ENCODE measurements around the gene ZNF516. TPM values are rescaled to one million over a fixed set of nuclear protein-coding genes. Genes with fewer than 3 reads are reported as not detected.

ZNF516 gene
- total and polyA plus RNA-seq, 2 of the 4 experiments (the other 2 are of a cell fraction): 7.9 to 16.9 TPM

- H4K20me1 ChIP-seq (ENCODE audit: insufficient read depth, low read length): peaks cover 22% of the 10 kb centered on the region
- dilution Hi-C loops (cut with HindIII; ENCODE audit: low sequenced_read_pairs, unreplicated experiment): no loop called here
- H3K18ac ChIP-seq (ENCODE audit: low read depth, low read length): no peak overlapping the region
- DNase-seq (no peak), ATAC-seq (ENCODE audit: low read depth) (no peak)
- H3K27me3 ChIP-seq (ENCODE audit: control insufficient read depth, insufficient read depth, low read length): no peaks in the 10 kb centered on the region
- H3K4ac ChIP-seq (ENCODE audit: low read depth, low read length): no peak overlapping the region
- H2AK9ac ChIP-seq (replicated peaks; ENCODE audit: low read depth, low read length, poor library complexity): no peak overlapping the region
- ChIA-PET POLR2A (ENCODE audit: unreplicated experiment) (no interaction called here), CTCF (no interaction called here)
- no peak overlapping the region for H3K23ac ChIP-seq (ENCODE audit: low read depth, low read length)
- no peak overlapping the region for H2AFZ ChIP-seq (replicated peaks; ENCODE audit: low read length, poor library complexity)
- H3K9me1 ChIP-seq (ENCODE audit: insufficient read depth, low read length): peaks cover 21% of the 10 kb centered on the region
- H3K79me1 ChIP-seq (ENCODE audit: low read depth in 1 of 2, low read length in 2 of 2): peaks cover 15 to 64% of the 10 kb centered on the region in 2 experiments
- H2BK20ac ChIP-seq (ENCODE audit: low read depth, low read length): no peak overlapping the region
- H4K91ac ChIP-seq (ENCODE audit: insufficient read depth, low read depth, low read length): no peak overlapping the region
- intact Hi-C loops (cut with micrococcal nuclease): no loop called here
- H3K4me1 ChIP-seq (ENCODE audit: control insufficient read depth, insufficient read depth, low read length): peaks cover 11% of the 10 kb centered on the region
- no peak overlapping the region for H3K27ac ChIP-seq (ENCODE audit: insufficient read depth, low read length)
- peaks cover 22% of the 10 kb centered on the region for H3K36me3 ChIP-seq (ENCODE audit: control insufficient read depth, insufficient read depth, low read length)
- in situ Hi-C loops (cut with MboI; ENCODE audit: low sequenced_read_pairs): loop anchor here (25.0 kb wide), 2 partner anchors 881 to 1156 kb away; partner anchors contain the start of genes PTGR3 and TSHZ1
- H4K8ac ChIP-seq (ENCODE audit: low read depth in 2 of 2, low read length in 2 of 2): no peak overlapping the region
- no peak overlapping the region for H3K56ac ChIP-seq (ENCODE audit: extremely low read depth, insufficient read depth, low read length)
- BruUV-seq (replicated peaks): no TSS peak
- no peak overlapping the region for H3K4me3 ChIP-seq (ENCODE audit: insufficient read depth, low read depth, low read length)
- no peak overlapping the region for H3K9ac ChIP-seq (ENCODE audit: low read depth, low read length)
- H2BK15ac ChIP-seq (ENCODE audit: low read depth, low read length): no peak overlapping the region
- TF ChIP-seq MXI1 (IDR thresholded peaks at IDR 0.05; ENCODE audit: borderline replicate concordance, low read depth, low read length): no peak
- no peak for TF ChIP-seq FOS (IDR thresholded peaks at IDR 0.05; ENCODE audit: low read depth, low read length)
- H3K9me3 ChIP-seq (ENCODE audit: control insufficient read depth, insufficient read depth, low read length): no peaks in the 10 kb centered on the region
- no peak overlapping the region for H3K14ac ChIP-seq (replicated peaks; ENCODE audit: low read depth, low read length)
- H2BK120ac ChIP-seq (ENCODE audit: low read depth, low read length): no peak overlapping the region
- no peak overlapping the region for H2AK5ac ChIP-seq (ENCODE audit: low read depth, low read length)
- no peak overlapping the region for H3K4me2 ChIP-seq (ENCODE audit: low read depth, low read length)
- H4K5ac ChIP-seq (ENCODE audit: low read depth, low read length): no peak overlapping the region
- no CpG with 5 or more reads among the region's 3 CpGs for WGBS, 2 experiments (ENCODE audit: extremely low coverage in 2 of 2, insufficient read length in 1 of 2)
- H2BK5ac ChIP-seq (ENCODE audit: low read depth, low read length, poor library complexity, severe bottlenecking): no peak overlapping the region
Observed at GRCh38 chr18:76368271-76368670, 126.8 kb downstream of the ZNF516 start.
